AG09319 (cell line): ENCODE measurements around the gene ADSS2.
"Not testable (repeated sequence)": the region's sequence is repeated elsewhere in the genome, so short reads cannot be mapped to it uniquely, and the experiment has no call there.

Source experiments
- DNase-seq: peaks from one replicate; pipeline ENCODE4 v3.0.0-alpha.2; 2010; ENCODE audit warnings: low read depth; ENCODE audit errors: extremely low read depth
- TF ChIP-seq, protein P1 (sequence below): IDR thresholded peaks from 2 replicates; pipeline ENCODE4 v1.5.1; 2011; ENCODE audit warnings: low read depth, mild to moderate bottlenecking, inconsistent platforms, low read length, moderate library complexity

ADSS2 gene

DNA sequence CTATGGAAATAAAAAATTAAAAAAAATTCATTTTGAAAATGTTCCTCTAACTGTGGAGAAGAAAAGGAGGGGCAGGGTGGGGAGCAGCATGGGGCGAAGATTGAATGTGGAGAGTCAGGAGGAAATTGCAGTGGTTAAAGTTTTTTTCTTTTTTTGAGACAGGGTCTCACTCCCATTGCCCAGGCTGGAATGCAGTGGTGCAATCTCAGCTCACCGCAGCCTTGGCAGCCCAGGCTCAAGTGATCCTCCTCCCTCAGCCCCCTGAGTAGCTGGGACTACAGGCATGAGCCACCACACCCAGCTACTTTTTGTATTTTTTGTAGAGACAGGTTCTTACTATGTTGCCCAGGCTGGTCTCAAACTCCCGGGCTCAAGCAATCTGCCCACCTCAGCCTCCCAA, 67.6 kb downstream of the ADSS2 start:
- TF ChIP-seq, protein P1, sequence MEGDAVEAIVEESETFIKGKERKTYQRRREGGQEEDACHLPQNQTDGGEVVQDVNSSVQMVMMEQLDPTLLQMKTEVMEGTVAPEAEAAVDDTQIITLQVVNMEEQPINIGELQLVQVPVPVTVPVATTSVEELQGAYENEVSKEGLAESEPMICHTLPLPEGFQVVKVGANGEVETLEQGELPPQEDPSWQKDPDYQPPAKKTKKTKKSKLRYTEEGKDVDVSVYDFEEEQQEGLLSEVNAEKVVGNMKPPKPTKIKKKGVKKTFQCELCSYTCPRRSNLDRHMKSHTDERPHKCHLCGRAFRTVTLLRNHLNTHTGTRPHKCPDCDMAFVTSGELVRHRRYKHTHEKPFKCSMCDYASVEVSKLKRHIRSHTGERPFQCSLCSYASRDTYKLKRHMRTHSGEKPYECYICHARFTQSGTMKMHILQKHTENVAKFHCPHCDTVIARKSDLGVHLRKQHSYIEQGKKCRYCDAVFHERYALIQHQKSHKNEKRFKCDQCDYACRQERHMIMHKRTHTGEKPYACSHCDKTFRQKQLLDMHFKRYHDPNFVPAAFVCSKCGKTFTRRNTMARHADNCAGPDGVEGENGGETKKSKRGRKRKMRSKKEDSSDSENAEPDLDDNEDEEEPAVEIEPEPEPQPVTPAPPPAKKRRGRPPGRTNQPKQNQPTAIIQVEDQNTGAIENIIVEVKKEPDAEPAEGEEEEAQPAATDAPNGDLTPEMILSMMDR: no peak

DNA sequence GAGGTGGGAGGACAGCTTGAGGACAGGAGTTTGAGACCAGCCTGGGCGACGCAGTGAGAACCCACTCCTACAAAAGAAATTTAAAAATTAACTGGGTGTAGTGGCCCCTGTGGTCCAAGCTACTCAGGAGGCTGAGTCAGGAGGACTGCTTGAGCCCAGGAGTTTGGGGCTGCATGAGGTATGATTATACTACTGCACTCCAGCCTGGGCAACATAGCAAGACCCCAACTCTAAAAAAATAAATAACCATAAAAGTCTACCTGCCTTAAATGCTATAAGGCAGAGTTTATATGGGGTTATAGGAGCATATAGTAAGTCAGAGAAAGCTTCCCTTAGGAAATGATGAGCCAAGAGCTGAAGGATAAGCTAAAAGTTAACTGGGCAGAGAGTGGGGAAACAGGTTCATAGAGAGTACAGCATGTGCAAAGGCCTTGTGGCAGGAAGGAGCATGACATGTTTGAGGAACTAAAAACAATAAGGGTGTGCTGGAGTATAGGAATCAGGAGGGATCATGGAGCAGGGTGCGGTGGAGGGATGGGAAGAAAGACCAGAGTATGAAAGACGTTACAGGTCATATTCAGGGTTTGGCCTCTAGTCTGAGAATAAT, 68.3 kb downstream of the ADSS2 start:
- no peak for DNase-seq
- TF ChIP-seq, protein P1: no peak

More for the DNA sequence above, 67.6 kb downstream of the ADSS2 start:
- no peak for DNase-seq

DNA sequence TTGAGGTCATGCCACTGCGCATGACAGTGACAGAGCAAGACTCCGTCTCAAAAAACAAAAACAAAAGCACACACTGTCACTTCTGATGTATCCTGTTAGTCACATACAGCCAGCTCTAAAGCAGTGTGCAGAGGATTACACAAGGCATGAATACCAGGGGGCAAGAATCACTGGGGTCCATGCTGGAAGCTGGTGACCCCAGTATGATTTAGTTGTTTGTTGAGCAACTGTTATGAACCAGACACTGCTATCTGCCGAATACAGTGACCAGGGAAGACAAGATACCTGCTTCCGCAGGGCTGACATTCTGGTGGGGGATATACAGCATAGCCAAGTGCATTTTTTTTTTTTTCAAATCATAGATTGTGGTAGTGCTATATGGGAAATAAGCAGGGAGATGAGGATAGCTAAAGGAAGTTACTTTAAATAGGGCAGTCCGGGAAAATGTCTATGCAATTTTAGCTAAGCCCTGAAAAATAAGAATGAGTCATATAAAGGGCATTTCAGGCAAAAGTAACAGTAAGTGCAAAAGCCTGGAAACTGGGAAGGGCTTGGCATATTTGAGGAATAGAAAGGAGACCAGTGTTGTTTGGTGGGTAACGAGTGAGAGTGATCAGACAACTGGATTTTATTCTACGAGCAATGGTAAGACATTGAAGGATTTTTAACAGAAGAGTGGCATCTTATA, 69.7 kb downstream of the ADSS2 start:
- DNase-seq: peak; percentile 22

DNA sequence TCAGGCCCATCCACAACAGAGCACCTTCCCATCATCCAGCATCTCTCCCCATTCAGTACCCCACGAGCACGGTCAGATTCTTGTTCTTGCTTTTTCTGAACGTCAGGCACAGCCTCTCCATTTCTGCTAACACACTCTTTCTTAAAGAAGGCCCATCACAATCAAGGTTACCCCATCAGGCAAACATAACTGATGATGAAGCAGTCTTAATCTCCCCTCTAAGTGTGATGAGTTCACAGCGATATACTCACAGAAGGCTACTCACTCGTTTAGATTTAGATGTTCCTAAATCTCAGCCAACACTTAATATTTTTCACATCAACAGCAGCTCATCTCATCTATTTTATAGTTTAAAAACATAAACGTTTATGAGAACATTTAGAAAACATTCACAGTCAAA, 75.6 kb downstream of the ADSS2 start:
- TF ChIP-seq, protein P1: no peak
- no peak for DNase-seq

More for the DNA sequence above, 69.7 kb downstream of the ADSS2 start:
- TF ChIP-seq, protein P1: no peak

DNA sequence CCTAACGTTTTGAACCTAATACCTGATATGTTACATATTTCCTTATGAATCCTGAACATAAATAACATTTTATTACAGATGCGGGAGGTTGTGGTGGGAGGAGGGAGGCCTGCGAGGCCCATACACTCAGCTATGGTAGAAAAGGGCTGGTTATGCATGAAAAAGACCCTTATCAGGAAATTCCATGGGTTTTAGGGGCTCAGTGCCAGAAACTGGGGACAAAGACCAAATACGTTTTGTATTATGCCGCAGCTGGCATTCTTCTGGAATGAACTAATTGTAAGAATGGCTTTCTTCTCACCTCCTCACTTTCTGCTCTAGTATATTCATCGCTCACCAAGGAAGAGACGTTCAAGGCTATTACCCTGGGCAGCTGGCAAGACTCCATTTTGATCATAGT, 76.7 kb downstream of the ADSS2 start:
- TF ChIP-seq, protein P1: no peak
- no peak for DNase-seq

DNA sequence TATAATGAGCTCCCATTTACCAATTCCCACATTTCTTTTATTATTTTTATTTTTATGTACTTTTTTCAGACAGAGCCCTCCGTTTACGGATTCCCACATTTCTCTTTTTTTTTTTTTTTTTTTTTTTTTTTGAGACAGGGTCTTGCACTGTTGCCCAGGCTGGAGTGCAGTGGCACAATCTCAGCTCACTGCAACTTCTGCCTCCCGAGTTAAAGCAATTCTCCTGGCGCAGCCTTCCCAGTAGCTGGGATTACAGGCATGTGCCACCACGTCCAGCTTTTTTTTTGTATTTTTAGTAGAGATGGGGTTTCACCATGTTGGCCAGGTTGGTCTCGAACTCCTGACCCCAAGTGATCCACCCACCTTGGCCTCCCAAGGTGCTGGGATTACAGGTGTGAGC, 77.2 kb downstream of the ADSS2 start:
- not testable (repeated sequence) for DNase-seq

DNA sequence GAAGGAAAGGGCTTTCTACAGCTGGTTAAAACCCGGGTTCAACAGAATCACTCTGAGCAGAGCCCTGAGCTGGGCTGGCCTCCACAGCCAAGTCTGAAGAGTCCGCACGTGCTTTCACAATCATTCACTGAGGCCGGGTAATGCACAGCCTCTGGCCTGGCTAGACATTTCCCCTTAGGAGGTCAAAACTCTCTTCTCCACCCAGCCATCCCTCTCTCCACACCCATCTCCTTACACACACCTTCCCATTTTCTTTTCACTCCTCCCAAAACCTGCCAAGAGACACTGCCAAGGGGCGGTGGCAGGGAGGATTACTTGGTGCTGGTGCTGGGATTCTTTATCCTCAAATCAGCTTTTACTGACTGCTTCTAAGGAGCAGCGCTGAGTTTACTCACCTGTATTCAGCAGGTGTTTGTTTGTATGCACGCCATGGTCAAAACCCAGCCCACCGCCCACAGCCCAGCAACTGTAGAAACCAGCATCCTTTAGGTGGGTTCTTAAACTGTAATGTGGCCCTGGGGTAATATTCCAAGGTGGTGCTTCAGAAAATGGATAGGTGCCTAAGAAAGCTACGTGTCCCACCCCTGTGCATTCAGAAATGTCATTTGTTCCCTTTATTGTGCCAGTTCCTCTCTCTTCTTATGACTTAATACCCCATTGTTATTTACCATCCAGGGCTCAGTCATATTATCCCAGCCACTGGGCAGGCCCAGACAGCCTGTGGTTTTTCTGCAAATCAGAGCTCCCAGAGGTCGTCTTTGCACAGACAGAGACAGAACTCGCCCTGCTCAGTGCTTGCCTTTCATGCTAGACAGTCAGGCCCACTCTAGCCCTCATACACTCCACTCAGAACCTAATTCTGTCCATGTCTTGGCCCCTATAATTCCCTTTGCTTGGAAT, 80.2 kb downstream of the ADSS2 start:
- TF ChIP-seq, protein P1: no peak
- no peak for DNase-seq
